ENCODE data around the gene TMEM125.

The TMEM125 gene

DNA sequence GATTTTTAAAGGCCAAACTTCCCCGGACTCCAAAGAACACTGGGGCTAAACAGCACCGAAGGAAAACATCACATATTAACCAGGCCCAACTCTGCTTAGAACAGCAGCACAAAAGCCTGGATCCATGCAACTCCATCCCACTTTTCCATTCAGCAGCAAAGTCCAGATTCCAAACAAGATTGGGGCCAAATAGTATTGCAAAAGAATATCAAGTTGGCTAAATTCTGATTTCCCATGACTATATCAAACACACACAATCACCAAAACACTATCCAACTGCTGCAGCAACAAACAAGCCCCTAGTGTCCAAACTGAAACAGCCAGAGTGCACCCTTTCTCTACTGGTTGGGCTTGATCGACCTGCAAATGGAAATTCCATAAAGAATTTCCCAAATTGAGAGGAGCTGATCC is 19.4 kb upstream of the TMEM125 start:
- no peak for DNase-seq

DNA sequence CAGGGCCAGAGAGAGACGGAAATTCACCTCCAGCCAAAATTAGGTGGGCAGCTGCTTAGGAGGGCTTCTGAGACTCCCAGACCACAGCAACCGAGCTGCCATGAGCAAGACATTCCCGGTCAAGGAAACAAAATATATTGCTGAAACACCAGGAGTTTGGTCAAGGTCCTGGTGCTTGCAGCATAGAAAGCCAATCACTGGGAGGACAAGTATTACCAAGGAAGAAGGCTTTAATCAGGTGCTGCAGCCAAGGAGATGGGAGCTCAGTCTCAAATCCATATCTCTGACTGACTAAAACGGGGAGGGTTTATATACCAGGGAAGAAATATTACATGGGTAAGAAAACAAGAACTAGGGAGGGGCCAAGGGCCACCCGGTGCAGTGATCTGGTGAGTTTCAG is 18.8 kb upstream of the TMEM125 start:
- DNase-seq: no peak

- no peak for DNase-seq
Measured at GRCh38 chr1:43252225-43252624, 17.6 kb upstream of the TMEM125 start.

DNA sequence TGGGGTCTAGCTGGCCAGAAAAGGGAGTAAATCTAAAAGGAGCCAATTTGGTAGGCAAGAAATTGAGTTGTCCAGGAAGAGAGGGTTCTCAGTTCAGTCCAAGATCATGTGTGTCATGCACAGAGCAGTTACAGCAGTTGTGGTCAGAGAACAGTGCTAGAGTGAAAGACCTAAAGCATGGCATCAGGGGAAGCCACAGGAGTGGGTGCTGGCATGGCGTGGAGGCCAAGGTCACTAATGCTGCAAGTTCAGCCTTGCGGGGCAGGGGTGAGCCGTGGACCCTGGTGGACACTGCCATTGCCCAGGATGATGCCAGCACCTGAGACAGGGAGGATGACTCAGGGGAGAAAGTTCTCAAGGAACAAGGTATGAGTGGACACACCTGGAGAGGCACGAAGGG is 16.6 kb upstream of the TMEM125 start:
- DNase-seq: no peak

DNA sequence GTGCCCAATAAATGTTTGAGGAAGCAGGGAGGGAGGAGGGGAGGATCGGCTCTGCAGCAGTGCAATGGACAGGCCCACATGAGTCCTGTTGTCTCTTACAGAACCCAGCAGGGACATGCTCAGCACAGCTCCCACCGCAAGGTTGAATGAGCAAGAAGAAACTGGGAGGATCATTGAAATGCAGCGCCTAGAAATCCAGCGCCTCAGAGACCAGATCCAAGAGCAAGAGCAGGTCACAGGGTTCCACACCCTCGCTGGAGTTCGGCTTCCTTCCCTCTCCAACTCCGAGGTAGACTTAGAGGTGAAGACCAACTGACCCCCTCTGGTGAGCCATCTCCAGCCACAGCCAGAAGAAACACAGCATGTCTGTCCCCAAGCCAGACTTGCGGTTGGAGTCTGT is 15.9 kb upstream of the TMEM125 start:
- no peak for DNase-seq

DNA sequence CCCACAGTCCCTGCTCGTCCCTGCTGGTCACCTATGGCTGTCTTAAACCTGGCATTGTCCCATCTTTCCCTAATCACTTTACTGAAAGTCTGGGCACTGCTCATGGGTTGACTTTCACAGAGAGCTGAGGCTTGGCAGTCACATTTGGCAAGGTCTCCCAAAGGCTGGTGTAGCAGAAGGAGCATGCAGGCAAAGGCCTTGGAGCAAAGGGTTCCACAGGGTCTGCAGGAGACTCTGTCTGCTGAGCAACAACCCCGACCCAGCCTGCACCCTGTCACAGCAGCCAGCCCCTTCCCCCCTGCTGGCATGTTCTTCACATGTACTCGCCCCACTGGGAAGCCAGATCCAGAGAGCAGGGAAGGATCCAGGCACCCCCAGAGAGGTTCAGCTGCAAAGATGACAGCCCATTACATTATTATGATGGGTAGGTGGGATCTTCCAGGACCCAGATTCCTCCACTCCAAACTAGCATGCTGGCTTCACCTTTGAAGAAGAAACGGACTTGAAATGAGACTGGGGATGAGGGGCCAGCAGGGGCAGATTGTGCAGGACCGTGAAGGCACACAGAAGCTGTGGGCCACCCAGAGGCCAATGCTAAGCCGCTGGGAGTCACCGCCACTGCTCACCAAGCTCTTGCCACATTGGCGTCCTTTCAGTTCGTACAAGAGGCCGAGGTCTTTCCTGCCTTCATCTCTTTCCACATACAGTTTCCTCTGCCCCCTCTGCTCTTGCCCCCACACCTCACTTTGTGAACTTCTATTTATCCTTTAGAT is 14.2 kb upstream of the TMEM125 start:
- no peak for DNase-seq

GRCh38 chr1:43256675-43257570 is 12.9 kb upstream of the TMEM125 start:
- DNase-seq: no peak

GRCh38 chr1:43258370-43258769 is 11.4 kb upstream of the TMEM125 start:
- no peak for DNase-seq

DNA sequence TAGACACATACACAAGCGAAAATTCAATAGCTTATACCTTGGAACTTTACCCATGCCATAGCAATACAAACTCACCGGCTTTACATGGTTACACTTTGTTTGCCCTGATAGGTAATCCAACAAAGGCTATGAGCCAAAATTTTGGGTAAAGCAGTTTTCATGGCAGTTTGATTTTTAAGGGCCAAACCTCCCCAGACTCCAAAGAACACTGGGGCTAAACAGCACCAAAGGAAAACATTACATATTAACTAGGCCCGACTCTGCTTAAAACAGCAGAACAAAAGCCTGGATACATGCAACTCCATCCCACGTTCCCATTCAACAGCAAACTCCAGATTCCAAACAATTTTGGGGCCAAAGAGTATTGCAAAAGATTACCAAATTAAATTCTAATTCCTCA is 4.4 kb upstream of the TMEM125 start:
- no peak for DNase-seq

- DNase-seq: no peak
Measured at GRCh38 chr1:43266881-43267280, 2.9 kb upstream of the TMEM125 start.

- no peak for DNase-seq
Measured at GRCh38 chr1:43267291-43267805, 2.4 kb upstream of the TMEM125 start.

- DNase-seq: no peak
Measured at GRCh38 chr1:43267818-43268425, 1.9 kb upstream of the TMEM125 start.

GRCh38 chr1:43270421-43271095 is 775 bp downstream of the TMEM125 start:
- DNase-seq: no peak

- DNase-seq: no peak
Measured at GRCh38 chr1:43271186-43272118, 1.7 kb downstream of the TMEM125 start.

DNA sequence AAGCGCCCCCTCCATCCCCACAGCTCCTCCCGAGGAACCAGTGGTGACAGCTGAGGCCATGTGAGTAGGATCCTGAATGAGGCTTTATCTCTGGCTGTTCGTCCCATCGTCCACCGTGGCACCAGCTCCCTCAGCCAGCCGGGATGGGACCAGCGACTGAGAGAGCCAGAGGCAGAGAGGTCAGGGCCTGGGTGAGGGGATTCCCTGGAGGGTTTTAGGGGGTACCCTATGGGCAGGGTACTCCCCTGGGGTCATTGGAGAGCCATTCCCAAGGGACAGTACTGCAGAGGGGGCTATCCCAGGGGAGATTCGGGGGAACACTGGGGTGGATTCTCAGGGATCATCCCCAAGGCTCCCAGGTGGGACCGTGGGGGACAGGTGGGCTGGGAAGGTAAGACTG is 2.4 kb downstream of the TMEM125 start:
- no peak for DNase-seq

DNA sequence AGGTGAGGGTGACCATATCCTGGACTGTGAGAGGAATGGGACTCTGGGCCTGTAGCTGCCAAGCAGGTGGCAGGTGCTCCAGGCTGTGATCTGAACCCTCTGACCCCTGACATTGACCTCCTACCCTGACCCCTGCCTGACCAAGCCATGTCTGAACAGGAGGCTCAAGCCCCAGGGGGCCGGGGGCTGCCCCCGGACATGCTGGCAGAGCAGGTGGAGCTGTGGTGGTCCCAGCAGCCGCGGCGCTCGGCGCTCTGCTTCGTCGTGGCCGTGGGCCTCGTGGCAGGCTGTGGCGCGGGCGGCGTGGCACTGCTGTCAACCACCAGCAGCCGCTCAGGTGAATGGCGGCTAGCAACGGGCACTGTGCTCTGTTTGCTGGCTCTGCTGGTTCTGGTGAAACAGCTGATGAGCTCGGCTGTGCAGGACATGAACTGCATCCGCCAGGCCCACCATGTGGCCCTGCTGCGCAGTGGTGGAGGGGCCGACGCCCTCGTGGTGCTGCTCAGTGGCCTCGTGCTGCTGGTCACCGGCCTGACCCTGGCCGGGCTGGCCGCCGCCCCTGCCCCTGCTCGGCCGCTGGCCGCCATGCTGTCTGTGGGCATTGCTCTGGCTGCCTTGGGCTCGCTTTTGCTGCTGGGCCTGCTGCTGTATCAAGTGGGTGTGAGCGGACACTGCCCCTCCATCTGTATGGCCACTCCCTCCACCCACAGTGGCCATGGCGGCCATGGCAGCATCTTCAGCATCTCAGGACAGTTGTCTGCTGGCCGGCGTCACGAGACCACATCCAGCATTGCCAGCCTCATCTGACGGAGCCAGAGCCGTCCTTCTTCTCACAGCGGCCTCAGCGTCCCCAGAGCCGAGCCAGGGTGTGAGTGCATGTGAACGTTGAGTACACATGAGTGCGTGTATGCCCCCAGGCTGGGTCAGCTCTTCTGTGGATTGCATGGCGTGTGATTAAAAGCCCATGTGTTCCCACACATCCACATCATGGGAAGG is 3.1 kb downstream of the TMEM125 start:
- DNase-seq: no peak

- no peak for DNase-seq
Measured at GRCh38 chr1:43273708-43274107, 3.9 kb downstream of the TMEM125 start.

DNA sequence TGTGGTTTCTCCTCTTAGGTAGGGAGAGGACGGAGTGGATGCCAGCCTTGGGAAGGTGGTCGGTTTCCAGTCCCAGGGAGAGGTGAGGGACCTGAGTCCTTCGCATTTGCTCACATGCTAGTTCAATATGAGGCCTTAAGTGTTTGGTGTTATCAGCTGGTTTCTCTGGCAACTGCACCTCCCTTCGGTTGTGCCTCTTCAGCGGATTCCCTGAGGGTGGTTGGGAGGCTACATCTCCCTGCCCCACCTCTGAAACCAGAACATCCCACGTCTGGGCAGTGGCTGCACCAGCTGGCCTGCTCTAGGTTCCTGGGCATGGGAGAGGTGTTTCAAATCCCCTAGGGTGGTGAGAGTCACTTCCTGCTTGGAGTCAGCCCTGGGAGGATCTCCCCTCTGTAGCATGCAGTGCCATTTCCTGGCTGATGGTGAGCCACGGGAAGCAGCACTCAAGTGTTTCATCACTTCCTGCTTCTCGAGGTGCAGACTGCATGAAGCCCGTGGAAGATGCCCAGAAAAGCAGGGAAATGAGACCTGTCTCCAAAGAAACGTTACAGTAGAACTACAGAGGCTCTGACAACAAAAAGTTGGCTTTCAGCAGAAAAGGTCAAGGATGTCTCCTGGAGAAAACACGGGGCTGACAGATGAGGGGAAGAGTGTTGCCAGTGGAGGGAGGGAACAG is 4.5 kb downstream of the TMEM125 start:
- DNase-seq: no peak

- DNase-seq: no peak
Measured at GRCh38 chr1:43274804-43275180, 5.0 kb downstream of the TMEM125 start.

Data from activated CD4-positive, CD25-positive, alpha-beta regulatory T cell treated with anti-CD3 and anti-CD28 coated beads, Interleukin-2, amount 50 U/mL, for 72 hours (primary cell).